ENCODE results near the gene GJA4. TPM values are rescaled to one million over a fixed set of nuclear protein-coding genes. Genes with fewer than 3 reads are reported as not detected.
"Not testable (repeated sequence)": the region's sequence is repeated elsewhere in the genome, so short reads cannot be mapped to it uniquely, and the experiment has no call there.

Gene GJA4
- polyA plus RNA-seq, 6 donors from 2014 or later = not detected

DNA sequence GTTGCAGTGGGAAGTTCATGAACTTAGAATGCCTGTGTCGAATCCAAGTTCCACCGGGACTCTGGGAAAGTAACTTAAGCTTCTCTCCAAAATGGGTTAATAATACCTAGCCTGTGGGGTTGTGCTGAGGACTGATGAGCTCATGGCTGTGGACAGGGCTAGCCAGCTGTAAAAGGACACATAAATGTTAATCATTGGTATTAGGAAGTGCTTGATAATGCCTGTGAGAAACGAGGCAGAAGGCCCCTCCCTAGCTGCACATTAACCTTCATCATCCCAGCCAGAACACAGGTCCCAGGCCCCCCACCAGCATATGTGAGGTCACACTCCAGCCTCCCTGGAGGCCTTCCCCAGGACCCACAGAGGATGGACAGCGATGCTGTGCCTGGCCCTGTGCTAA lies 34.0 kb upstream of the GJA4 start:
- DNase-seq (no peak), ATAC-seq (ENCODE audit: low read depth in 2 of 2) (no peak)
- peaks cover 12 to 32% (median 30%) of the 10 kb centered on the region in 3 donors for H3K27me3 Mint-ChIP-seq

DNA sequence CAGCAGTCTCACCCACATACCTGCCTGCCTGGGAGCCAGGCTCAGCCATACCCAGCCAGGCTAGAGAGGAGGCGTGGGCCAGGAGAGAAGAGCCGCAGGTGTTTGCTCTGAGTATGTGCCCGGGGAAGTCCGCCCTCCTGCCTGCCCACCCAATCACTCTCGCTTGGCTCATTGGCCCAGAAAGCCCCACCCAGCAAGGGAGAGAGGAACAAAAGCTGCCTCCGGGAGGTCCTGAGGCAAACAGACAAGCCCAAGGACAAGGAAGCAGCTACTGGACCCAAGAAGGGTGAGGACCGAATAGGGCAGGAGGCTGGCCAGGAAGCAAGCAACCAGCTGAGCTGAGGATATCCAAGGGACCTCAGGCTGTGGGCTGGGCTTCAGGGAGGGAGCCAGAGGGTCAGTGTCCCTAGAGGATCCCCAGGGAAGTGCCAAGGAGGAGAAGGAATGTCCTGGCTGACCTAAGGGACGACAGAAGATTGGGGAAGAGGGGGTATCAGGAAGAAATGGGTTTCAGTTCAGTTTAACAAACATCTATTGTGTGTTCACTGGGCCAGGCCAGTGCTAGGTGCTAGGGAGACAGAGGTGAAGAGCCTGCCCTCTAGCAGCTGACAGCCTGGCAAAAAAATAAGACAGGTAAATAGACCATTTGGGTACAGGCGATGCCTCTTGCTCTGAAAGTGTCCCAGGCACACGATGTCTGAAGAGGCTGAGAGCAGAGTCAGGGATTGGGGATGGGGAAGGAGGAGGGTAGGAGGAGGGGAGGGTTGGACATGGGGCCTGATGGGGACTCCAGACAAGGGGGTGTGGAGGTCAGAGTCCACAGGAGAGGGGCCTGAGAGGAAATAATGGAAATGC lies 33.1 kb upstream of the GJA4 start, which contains the start of gene GJB4:
Gene GJB4, plus strand, starts transcription at position 238 of the 855 bp plus-strand sequence. CDS start 1,515 bp downstream, outside the sequence.
- no peak for DNase-seq
- Mint-ChIP-seq H3K4me3 (no peak within 1 kb of the TSS), H3K27me3 (peaks cover 12 to 30% (median 26%) of the 10 kb centered on the region in 3 donors), H3K9me3 (peaks cover 0 to 3% (median 0%) of the 10 kb centered on the region in 7 donors), H3K27ac (peak within 1 kb of the TSS in 1 of 6 donors; percentile 7), H3K36me3 (no peaks in the 10 kb centered on the region), H3K4me1 (no peaks in the 10 kb centered on the region)
- ATAC-seq (ENCODE audit: low read depth in 2 of 2) = no peak

More for the DNA sequence above, 34.0 kb upstream of the GJA4 start:
- no peak overlapping the region for H3K27ac Mint-ChIP-seq
- H3K36me3 Mint-ChIP-seq = no peaks in the 10 kb centered on the region
- H3K4me3 Mint-ChIP-seq = no peak overlapping the region
- peaks cover 0 to 3% (median 0%) of the 10 kb centered on the region in 7 donors for H3K9me3 Mint-ChIP-seq
- H3K4me1 Mint-ChIP-seq = no peaks in the 10 kb centered on the region

DNA sequence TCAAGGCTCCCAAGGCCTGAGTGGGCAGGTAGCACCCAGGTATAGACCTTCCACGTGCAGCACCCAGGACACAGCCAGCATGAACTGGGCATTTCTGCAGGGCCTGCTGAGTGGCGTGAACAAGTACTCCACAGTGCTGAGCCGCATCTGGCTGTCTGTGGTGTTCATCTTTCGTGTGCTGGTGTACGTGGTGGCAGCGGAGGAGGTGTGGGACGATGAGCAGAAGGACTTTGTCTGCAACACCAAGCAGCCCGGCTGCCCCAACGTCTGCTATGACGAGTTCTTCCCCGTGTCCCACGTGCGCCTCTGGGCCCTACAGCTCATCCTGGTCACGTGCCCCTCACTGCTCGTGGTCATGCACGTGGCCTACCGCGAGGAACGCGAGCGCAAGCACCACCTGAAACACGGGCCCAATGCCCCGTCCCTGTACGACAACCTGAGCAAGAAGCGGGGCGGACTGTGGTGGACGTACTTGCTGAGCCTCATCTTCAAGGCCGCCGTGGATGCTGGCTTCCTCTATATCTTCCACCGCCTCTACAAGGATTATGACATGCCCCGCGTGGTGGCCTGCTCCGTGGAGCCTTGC lies 31.5 kb upstream of the GJA4 start:
- no peak for ATAC-seq (ENCODE audit: low read depth in 2 of 2)
- peaks cover 12 to 30% (median 26%) of the 10 kb centered on the region in 3 donors for H3K27me3 Mint-ChIP-seq
- no peak for DNase-seq
- no peak overlapping the region for H3K27ac Mint-ChIP-seq
- H3K36me3 Mint-ChIP-seq = no peaks in the 10 kb centered on the region
- peaks cover 0 to 3% (median 0%) of the 10 kb centered on the region in 7 donors for H3K9me3 Mint-ChIP-seq
- no peak overlapping the region for H3K4me3 Mint-ChIP-seq
- no peaks in the 10 kb centered on the region for H3K4me1 Mint-ChIP-seq

DNA sequence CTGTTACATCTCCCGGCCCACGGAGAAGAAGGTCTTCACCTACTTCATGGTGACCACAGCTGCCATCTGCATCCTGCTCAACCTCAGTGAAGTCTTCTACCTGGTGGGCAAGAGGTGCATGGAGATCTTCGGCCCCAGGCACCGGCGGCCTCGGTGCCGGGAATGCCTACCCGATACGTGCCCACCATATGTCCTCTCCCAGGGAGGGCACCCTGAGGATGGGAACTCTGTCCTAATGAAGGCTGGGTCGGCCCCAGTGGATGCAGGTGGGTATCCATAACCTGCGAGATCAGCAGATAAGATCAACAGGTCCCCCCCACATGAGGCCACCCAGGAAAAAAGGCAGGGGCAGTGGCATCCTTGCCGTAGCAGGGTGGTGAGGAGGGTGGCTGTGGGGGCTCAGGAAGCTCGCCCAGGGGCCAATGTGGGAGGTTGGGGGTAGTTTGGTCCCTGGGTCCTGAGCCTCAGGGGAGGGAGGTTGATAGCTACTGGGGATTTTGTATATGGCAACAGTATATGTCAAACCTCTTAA lies 31.0 kb upstream of the GJA4 start:
- no peak overlapping the region for H3K27ac Mint-ChIP-seq
- no peaks in the 10 kb centered on the region for H3K4me1 Mint-ChIP-seq
- peaks cover 12 to 30% (median 26%) of the 10 kb centered on the region in 3 donors for H3K27me3 Mint-ChIP-seq
- peaks cover 0 to 3% (median 0%) of the 10 kb centered on the region in 7 donors for H3K9me3 Mint-ChIP-seq
- ATAC-seq (ENCODE audit: low read depth in 2 of 2) (no peak), DNase-seq (no peak)
- no peaks in the 10 kb centered on the region for H3K36me3 Mint-ChIP-seq
- H3K4me3 Mint-ChIP-seq = no peak overlapping the region

DNA sequence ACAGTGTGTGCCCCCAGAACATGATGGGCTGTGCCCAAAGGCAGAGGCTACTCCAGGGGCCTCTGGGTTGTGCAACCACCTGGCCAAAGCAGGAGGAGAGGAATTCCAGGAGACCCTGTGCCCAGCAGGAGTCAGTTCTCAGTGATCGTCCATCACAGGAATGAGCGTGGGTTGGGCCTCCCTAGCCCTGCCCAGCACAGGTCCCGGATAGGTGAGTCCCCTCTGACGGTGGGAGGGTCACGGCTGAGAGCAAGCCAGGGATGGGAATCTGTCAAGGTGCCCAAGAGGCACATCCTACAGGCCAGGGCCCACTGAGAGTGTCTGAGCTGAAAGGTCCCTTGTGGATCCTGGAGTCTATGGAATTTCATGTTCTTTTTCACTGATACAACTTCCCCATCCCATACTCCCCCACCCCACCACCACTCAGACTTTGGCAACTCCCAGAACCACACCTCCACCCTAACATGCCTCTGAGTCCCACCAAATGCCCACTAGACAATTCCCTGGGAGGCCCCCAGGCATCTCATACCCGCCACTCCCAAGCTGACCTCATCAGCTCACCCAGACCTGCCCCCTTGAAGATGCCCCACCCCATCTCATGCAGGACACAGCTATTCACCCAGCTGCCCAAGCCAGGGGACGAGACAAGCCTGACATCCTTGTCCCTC lies 30.2 kb upstream of the GJA4 start:
- H3K27me3 Mint-ChIP-seq = peaks cover 12 to 29% (median 26%) of the 10 kb centered on the region in 3 donors
- no peak overlapping the region for H3K27ac Mint-ChIP-seq
- DNase-seq (no peak), ATAC-seq (ENCODE audit: low read depth in 2 of 2) (no peak)
- H3K4me3 Mint-ChIP-seq = no peak overlapping the region
- H3K4me1 Mint-ChIP-seq = no peaks in the 10 kb centered on the region
- peaks cover 0 to 3% (median 0%) of the 10 kb centered on the region in 7 donors for H3K9me3 Mint-ChIP-seq
- no peaks in the 10 kb centered on the region for H3K36me3 Mint-ChIP-seq

DNA sequence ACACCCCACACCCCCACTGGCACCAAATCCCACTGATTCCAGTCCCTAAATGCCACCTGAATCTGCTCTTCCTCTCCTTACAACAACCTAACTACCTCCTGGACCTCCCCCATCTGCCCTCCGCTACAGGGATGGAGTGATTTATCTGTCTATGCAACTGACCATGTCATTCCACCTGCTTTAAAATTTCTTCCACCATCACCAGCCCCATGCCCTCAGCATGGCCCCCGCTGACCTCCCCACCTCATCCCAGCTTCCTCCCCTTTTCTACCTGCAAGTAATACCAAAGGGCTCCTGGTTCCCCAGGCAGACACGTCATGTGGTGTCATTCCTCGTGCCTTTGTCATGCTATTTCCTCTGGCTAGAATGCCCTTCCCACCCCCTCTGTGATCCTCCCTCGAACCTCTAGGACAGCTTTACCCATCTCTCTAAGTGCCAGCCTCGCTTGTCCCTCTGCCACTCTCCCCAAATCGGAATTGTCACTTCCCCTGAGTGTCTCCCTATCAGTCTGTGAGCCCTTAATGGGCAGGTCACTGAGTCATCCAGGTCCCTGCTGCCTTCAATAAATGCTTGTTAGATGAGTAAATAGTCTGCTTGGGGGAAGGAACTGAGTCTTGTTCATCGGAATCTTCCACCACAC lies 29.5 kb upstream of the GJA4 start:
- no peaks in the 10 kb centered on the region for H3K36me3 Mint-ChIP-seq
- peaks cover 8 to 26% (median 23%) of the 10 kb centered on the region in 3 donors for H3K27me3 Mint-ChIP-seq
- ATAC-seq (ENCODE audit: low read depth in 2 of 2) (no peak), DNase-seq (no peak)
- H3K27ac Mint-ChIP-seq = no peak overlapping the region
- no peak overlapping the region for H3K4me3 Mint-ChIP-seq
- no peaks in the 10 kb centered on the region for H3K4me1 Mint-ChIP-seq
- H3K9me3 Mint-ChIP-seq = no peaks in the 10 kb centered on the region

DNA sequence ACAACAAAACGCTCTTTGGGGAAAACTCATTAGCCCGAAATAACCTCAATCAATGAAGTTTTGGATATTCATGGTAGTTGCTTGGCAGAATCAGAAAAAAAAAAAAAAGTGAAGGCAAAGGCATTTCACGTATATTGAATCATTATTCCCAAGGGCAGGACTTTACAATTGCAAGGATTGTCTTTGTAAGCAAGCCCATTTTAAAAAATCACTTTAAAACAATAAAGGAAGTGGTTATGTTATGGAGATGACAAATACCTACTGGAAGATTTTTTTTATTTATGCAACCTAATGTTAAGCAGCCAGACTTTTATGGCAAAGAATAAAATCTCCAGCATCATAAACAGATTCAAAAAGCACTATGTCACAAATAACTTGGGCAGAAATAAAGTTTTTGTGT lies 23.9 kb upstream of the GJA4 start:
- Mint-ChIP-seq H3K36me3 (no peaks in the 10 kb centered on the region), H3K4me3 (no peak overlapping the region), H3K27me3 (no peaks in the 10 kb centered on the region), H3K4me1 (no peaks in the 10 kb centered on the region), H3K27ac (no peak overlapping the region), H3K9me3 (no peaks in the 10 kb centered on the region)
- no peak for DNase-seq
- ATAC-seq (ENCODE audit: low read depth in 2 of 2) = no peak

DNA sequence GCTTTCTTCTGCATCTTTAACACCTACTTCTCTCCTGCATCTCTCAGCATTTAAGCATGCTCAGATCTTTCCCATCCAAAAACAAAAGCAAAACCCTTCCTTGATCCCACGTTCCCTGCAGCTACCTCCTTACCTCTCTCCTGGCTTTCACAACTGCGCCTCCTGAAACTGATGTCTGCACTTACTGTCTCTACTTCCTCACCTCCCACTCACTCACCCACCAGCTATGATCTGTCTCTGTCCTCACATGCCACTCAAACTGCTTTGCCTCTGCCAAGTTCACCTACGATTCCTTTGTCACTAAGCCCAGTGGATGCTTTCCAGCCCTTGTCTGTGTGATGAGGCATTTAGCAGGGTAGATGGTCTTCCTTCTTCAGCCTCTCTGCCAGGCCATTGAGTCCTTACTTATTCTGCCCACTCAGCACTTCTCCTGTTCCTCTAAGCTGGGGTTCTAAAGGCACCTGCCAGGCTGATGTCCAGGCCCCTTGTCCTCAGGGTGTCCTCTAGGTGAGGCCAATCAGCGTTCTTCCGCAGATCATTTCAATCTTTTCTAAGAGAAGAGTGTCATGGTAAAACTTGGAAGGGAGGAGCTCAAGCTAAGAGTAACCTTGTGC lies 21.8 kb upstream of the GJA4 start:
- H3K27ac Mint-ChIP-seq = no peak overlapping the region
- no peak overlapping the region for H3K4me3 Mint-ChIP-seq
- no peaks in the 10 kb centered on the region for H3K9me3 Mint-ChIP-seq
- ATAC-seq (ENCODE audit: low read depth in 2 of 2) = no peak
- H3K4me1 Mint-ChIP-seq = no peaks in the 10 kb centered on the region
- DNase-seq = no peak
- H3K36me3 Mint-ChIP-seq = no peaks in the 10 kb centered on the region
- no peaks in the 10 kb centered on the region for H3K27me3 Mint-ChIP-seq

DNA sequence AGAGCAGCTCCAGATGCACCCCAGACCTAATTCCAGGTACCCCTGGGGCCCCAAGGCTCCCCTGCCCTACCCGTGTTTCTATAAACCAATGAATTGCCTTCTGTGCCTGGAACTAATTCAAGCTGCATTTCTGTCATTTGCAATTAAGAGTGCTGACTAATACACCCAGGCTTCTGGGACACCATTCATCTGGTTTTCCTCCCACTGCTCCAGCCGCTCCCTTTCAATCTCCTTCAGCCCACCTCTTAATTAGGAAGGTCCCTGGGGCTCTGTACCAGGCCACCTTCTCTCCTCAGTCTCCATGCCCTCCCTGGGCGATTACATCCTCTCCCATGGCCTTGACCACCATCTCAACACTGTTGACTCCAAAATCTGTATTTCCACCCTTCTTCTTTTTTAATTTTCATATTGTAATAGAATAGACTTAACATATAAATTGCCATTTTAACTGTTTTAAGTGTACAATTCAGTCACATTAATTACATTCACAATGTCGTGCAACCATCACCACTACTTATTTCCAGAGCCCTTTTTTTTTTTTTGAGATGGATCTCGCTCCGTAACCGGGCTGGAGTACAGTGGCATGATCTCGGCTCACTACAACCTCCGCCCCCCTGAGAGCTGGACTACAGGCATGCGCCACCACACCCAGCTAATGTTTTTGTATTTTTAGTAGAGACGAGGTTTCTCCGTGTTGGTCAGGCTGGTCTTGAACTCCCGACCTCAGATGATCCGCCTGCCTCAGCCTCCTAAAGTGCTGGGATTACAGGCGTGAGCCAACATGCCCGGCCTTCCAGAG lies 21.0 kb upstream of the GJA4 start:
- H3K36me3 Mint-ChIP-seq = no peaks in the 10 kb centered on the region
- no peak overlapping the region for H3K4me3 Mint-ChIP-seq
- H3K27me3 Mint-ChIP-seq = no peaks in the 10 kb centered on the region
- H3K4me1 Mint-ChIP-seq = no peaks in the 10 kb centered on the region
- ATAC-seq (ENCODE audit: low read depth in 2 of 2) (no peak), DNase-seq (no peak)
- H3K27ac Mint-ChIP-seq = no peak overlapping the region
- no peaks in the 10 kb centered on the region for H3K9me3 Mint-ChIP-seq

DNA sequence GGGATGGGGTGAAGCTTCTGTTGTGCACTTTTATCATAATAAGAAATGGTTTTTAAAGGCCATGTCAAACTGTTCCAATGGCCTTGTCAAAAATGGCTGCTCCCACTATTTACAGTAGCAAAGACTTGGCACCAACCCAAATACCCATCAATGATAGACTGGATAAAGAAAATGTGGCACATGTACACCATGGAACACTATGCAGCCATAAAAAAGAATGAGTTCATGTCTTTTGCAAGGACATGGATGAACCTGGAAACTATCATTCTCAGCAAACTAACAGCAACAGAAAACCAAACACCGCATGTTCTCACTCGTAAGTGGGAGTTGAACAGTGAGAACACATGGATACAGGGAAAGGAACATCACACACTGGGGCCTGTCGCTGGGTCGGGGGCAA lies 19.7 kb upstream of the GJA4 start:
- DNase-seq; H3K4me3 Mint-ChIP-seq; ATAC-seq (ENCODE audit: low read depth in 2 of 2); H3K36me3 Mint-ChIP-seq; H3K4me1 Mint-ChIP-seq; H3K9me3 Mint-ChIP-seq; H3K27ac Mint-ChIP-seq: not testable (repeated sequence)
- H3K27me3 Mint-ChIP-seq = peaks cover 5 to 11% (median 9%) of the 10 kb centered on the region in 3 donors

DNA sequence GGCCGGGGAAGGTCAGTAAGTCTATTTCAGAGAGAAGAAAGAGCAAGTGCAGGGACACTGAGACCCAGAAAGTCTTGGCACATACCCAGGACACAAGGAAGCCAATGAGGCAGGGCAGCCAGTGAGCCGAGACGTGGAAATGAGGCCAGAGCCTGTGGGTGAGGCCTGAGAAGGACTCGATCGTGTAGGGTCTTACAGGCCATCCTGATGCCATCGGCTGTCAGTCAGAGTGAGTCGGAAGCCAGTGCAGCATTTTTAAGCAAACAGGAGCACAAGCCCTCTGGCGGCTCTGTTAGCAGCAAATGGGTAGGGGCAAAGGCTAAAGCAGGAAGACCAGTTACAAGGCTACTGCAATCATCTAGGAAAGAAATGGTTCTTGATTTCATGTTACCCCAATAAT lies 17.8 kb upstream of the GJA4 start:
- Mint-ChIP-seq H3K27ac (no peak overlapping the region), H3K36me3 (no peaks in the 10 kb centered on the region), H3K4me1 (no peaks in the 10 kb centered on the region), H3K9me3 (no peaks in the 10 kb centered on the region), H3K4me3 (no peak overlapping the region), H3K27me3 (peaks cover 22 to 28% (median 23%) of the 10 kb centered on the region in 3 donors)
- ATAC-seq (ENCODE audit: low read depth in 2 of 2) = no peak
- DNase-seq = no peak

DNA sequence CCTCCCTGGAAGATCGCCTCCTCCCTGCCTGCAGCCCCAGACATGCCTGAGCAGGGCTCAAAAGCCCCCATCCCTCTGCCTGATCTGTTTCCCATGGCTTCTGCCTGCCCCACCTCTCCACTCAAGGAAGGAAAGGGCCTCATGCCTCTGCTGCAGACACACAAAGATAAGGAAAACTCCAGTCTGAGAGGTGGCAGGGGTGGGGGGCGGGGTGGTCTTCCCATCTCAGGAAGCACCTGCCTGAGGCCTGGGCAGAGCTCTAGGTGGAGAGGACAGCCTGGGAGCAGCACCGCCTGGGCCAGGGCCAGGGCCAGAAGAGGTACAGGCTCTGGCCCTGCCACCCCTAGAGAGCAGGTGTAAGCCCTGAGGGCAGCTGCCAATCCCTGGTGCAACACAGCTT lies 15.9 kb upstream of the GJA4 start:
- DNase-seq (no peak), ATAC-seq (ENCODE audit: low read depth in 2 of 2) (no peak)
- Mint-ChIP-seq H3K27me3 (peaks cover 28 to 31% (median 31%) of the 10 kb centered on the region in 3 donors), H3K9me3 (no peaks in the 10 kb centered on the region), H3K27ac (no peak overlapping the region), H3K4me1 (peaks cover 0 to 1% (median 1%) of the 10 kb centered on the region in 3 donors), H3K4me3 (no peak overlapping the region), H3K36me3 (no peaks in the 10 kb centered on the region)

All from naive B cell (primary cell).